Neural cell (in vitro differentiated cells): ENCODE measurements around the gene NOSTRIN. TPM values are rescaled to one million over a fixed set of nuclear protein-coding genes. Genes with fewer than 3 reads are reported as not detected.

Experiments used
- H2AFZ ChIP-seq: fragments of 200-600, 300-800 bp; sonication (generic), shearing (Covaris generic); 2 replicates; pipeline ENCODE4 v1.6.0; 2014; ENCODE audit warnings: low read depth, mild to moderate bottlenecking, antibody characterized with exemption, low read length, moderate library complexity
- H3F3A ChIP-seq: fragments of 200-600 bp; shearing (Covaris generic); 2 replicates; pipeline ENCODE4 v1.6.1; 2016; ENCODE audit warnings: mild to moderate bottlenecking, moderate library complexity, mixed read lengths, antibody characterized with exemption, low read length; ENCODE audit not compliant: insufficient read depth, poor library complexity, severe bottlenecking
- H3K27ac ChIP-seq: fragments of 200-600, 300-800 bp; sonication (generic), shearing (Covaris generic); 2 replicates; pipeline ENCODE4 v1.5.1; 2014; ENCODE audit warnings: mild to moderate bottlenecking, low read length, moderate library complexity
- H3K27me3 ChIP-seq: fragments of 300-800, 200-600 bp; sonication (generic), shearing (Covaris generic); 2 replicates; pipeline ENCODE4 v1.6.0; 2014; ENCODE audit warnings: mild to moderate bottlenecking, low read depth, low read length, moderate library complexity; ENCODE audit not compliant: insufficient read depth
- H3K36me3 ChIP-seq: fragments of 300-800, 200-600 bp; sonication (generic), shearing (Covaris generic); 2 replicates; pipeline ENCODE4 v1.5.1; 2014; ENCODE audit warnings: mild to moderate bottlenecking, antibody characterized with exemption, low read length, moderate library complexity; ENCODE audit not compliant: insufficient read depth
- H3K4me2 ChIP-seq: fragments of 300-800, 200-600 bp; sonication (generic), shearing (Covaris generic); 2 replicates; pipeline ENCODE4 v1.6.0; 2014; ENCODE audit warnings: mild to moderate bottlenecking, low read length
- H3K4me3 ChIP-seq: fragments of 300-800, 200-600 bp; sonication (generic), shearing (Covaris generic); 2 replicates; pipeline ENCODE4 v1.5.1; 2014; ENCODE audit warnings: mild to moderate bottlenecking, low read length, moderate library complexity
- H3K79me2 ChIP-seq: fragments of 200-600 bp; shearing (Covaris generic); replicated peaks from 2 replicates; pipeline ENCODE4 v1.6.0; 2014; ENCODE audit warnings: mild to moderate bottlenecking, low read length, moderate library complexity; ENCODE audit not compliant: insufficient read depth
- H3K9ac ChIP-seq: fragments of 300-800, 200-600 bp; sonication (generic), shearing (Covaris generic); 2 replicates; pipeline ENCODE4 v1.6.1; 2016; ENCODE audit warnings: mild to moderate bottlenecking, low read length, mixed read lengths
- H3K9me2 ChIP-seq: fragments of 200-600 bp; shearing (Covaris generic); 2 replicates; pipeline ENCODE4 v1.6.1; 2016; ENCODE audit warnings: mild to moderate bottlenecking, low read length, mixed read lengths; ENCODE audit not compliant: insufficient read depth
- H3K9me3 ChIP-seq: fragments of 200-600, 300-800 bp; sonication (generic), shearing (Covaris generic); 2 replicates; pipeline ENCODE4 v1.6.1; 2016; ENCODE audit warnings: mild to moderate bottlenecking, mixed run types, low read length, moderate library complexity, mixed read lengths
- H4K20me1 ChIP-seq: fragments of 200-600 bp; shearing (Covaris generic); 2 replicates; pipeline ENCODE4 v1.6.1; 2016; ENCODE audit warnings: mild to moderate bottlenecking, mixed run types; ENCODE audit not compliant: insufficient read depth
- EP300 ChIP-seq: fragments of 450-650 bp; conservative IDR thresholded peaks from 2 replicates; pipeline ENCODE4 v1.6.1; 2014; ENCODE audit warnings: antibody characterized with exemption, mild to moderate bottlenecking, moderate library complexity; ENCODE audit not compliant: poor library complexity, severe bottlenecking
- EZH2 ChIP-seq: fragments of 200-600, 300-800 bp; shearing (Covaris generic), sonication (generic); IDR thresholded peaks from 2 replicates; pipeline ENCODE4 v1.6.1; 2014; ENCODE audit warnings: antibody characterized with exemption, low read length, borderline replicate concordance, mild to moderate bottlenecking; ENCODE audit not compliant: insufficient read depth, poor library complexity, severe bottlenecking
- MXI1 ChIP-seq: fragments of 450-650 bp; conservative IDR thresholded peaks from 2 replicates; pipeline ENCODE4 v1.6.1; 2014; ENCODE audit warnings: antibody characterized with exemption, mild to moderate bottlenecking; ENCODE audit not compliant: poor library complexity, severe bottlenecking
- POLR2AphosphoS5 ChIP-seq: IDR thresholded peaks from 2 replicates; pipeline ENCODE4 v1.6.1; 2012
- RAD21 ChIP-seq: fragments of 450-650 bp; conservative IDR thresholded peaks from 2 replicates; pipeline ENCODE4 v1.6.1; 2014; ENCODE audit warnings: antibody characterized with exemption, mild to moderate bottlenecking, moderate library complexity
- REST ChIP-seq: IDR thresholded peaks from 2 replicates; pipeline ENCODE4 v1.6.1; 2012; ENCODE audit warnings: borderline replicate concordance
- SMC3 ChIP-seq: fragments of 450-650 bp; conservative IDR thresholded peaks from 2 replicates; pipeline ENCODE4 v1.6.1; 2014; ENCODE audit warnings: antibody characterized with exemption, mild to moderate bottlenecking, moderate library complexity; ENCODE audit not compliant: poor library complexity
- TAF1 ChIP-seq: IDR thresholded peaks from 2 replicates; pipeline ENCODE4 v1.6.1; 2012; ENCODE audit warnings: low read depth
- polyA plus RNA-seq: library from polyadenylated mRNA; depleted of rRNA; stranded (reverse); fragments of >200 nt; gene quantifications from 2 replicates; pipeline ENCODE4 v1.2.3, GENCODE V29; 2014
- TF ChIP-seq, protein P1 (sequence below): fragments of 450-650 bp; IDR thresholded peaks from 2 replicates; pipeline ENCODE4 v1.5.1; 2014; ENCODE audit warnings: antibody characterized with exemption, mild to moderate bottlenecking, moderate library complexity; ENCODE audit not compliant: poor library complexity, severe bottlenecking

Gene NOSTRIN
- polyA plus RNA-seq, 1 donor from 2014 or later = not detected

DNA sequence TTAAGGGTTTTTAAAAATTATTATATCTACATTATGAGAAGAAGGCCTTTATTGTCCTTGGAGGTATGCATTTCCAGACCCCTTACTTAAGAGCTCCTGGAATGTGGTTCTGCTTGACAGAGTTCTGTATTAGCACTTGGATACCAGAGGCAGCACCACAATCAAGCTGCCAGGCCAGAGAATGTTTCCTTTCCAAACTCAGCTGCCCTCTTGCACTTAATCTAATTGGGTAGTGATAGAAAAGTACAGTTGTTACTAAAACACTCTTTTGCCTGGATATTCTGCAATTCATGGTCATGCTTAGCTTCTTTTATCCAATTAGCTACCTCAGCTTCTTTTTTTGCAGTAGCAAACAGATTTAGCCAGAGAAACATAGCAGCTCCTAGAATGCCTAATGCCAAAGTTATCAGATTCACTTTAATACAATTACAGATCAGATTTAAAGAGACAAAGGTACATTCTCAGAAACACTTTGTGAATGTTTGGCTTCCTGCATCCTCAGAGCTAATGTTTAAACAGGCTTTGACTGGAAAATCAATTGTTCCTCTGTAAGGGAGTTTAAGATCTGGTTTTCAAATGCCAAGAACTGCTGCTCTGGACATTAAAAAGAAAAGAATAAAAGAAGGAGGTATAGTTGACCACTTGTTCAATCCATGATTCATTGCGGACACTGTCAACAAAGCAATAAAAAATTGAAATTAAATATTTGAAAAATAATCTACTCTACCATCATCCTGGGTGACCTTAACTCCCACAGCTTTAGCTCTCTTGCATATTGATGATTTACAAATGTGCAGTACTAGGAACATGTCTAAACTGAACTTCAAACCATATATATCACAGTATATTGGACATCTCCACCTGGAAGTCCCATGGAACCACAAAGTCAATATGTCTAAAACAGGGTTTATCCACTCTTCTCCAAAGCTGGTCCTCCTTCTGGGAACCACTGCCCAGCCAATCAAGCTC is 12.8 kb downstream of the NOSTRIN start:
- Histone ChIP-seq H3K36me3 (no peaks in the 10 kb centered on the region), H3K27ac (no peak overlapping the region), H3K4me3 (no peak overlapping the region), H3K4me2 (no peak overlapping the region), H3K9ac (no peak overlapping the region), H3K79me2 (no peaks in the 10 kb centered on the region), H3K27me3 (no peaks in the 10 kb centered on the region), H3F3A (no peaks in the 10 kb centered on the region), H3K9me2 (no peaks in the 10 kb centered on the region), H4K20me1 (no peaks in the 10 kb centered on the region), H2AFZ (no peak overlapping the region), H3K9me3 (no peaks in the 10 kb centered on the region)
- TF ChIP-seq MXI1 = no peak
- TF ChIP-seq, protein P1, sequence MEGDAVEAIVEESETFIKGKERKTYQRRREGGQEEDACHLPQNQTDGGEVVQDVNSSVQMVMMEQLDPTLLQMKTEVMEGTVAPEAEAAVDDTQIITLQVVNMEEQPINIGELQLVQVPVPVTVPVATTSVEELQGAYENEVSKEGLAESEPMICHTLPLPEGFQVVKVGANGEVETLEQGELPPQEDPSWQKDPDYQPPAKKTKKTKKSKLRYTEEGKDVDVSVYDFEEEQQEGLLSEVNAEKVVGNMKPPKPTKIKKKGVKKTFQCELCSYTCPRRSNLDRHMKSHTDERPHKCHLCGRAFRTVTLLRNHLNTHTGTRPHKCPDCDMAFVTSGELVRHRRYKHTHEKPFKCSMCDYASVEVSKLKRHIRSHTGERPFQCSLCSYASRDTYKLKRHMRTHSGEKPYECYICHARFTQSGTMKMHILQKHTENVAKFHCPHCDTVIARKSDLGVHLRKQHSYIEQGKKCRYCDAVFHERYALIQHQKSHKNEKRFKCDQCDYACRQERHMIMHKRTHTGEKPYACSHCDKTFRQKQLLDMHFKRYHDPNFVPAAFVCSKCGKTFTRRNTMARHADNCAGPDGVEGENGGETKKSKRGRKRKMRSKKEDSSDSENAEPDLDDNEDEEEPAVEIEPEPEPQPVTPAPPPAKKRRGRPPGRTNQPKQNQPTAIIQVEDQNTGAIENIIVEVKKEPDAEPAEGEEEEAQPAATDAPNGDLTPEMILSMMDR = no peak
- TF ChIP-seq EP300 = no peak
- no peak for TF ChIP-seq SMC3
- no peak for TF ChIP-seq RAD21
- TF ChIP-seq EZH2 = no peak
- no peak for TF ChIP-seq REST
- TF ChIP-seq TAF1 = no peak
- TF ChIP-seq POLR2AphosphoS5 = no peak

DNA sequence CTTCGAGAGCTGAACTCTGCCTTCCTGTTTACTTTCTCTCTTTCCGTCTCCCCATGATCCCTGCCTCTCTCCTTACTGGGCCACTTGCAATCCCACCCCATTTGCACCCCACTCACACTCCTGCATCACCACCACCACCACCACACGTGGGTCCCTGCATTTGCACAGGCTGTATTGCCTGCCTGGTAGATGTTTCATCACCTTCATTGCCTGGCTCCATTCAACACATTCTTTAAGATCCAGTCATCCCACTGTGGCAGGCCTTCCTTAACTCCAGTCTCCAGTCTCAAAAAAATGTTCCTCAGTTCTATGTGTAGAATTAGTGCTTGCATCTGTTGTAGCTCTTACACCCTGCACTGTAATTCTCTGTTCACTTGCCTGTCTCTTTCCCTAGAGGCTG is 13.9 kb downstream of the NOSTRIN start:
- no peaks in the 10 kb centered on the region for H3F3A ChIP-seq
- TF ChIP-seq REST = no peak
- TF ChIP-seq SMC3 = no peak
- no peak for TF ChIP-seq RAD21
- no peak overlapping the region for H2AFZ ChIP-seq

More for the DNA sequence above, 13.9 kb downstream of the NOSTRIN start:
- H3K27me3 ChIP-seq = no peaks in the 10 kb centered on the region
- no peak overlapping the region for H3K27ac ChIP-seq
- no peaks in the 10 kb centered on the region for H3K9me3 ChIP-seq
- no peak overlapping the region for H3K4me2 ChIP-seq
- no peak overlapping the region for H3K4me3 ChIP-seq
- no peak overlapping the region for H3K9ac ChIP-seq
- H3K79me2 ChIP-seq = no peaks in the 10 kb centered on the region
- H3K9me2 ChIP-seq = no peaks in the 10 kb centered on the region
- no peaks in the 10 kb centered on the region for H3K36me3 ChIP-seq
- no peaks in the 10 kb centered on the region for H4K20me1 ChIP-seq
